ENCODE results near the gene HEATR1.

The HEATR1 gene

DNA sequence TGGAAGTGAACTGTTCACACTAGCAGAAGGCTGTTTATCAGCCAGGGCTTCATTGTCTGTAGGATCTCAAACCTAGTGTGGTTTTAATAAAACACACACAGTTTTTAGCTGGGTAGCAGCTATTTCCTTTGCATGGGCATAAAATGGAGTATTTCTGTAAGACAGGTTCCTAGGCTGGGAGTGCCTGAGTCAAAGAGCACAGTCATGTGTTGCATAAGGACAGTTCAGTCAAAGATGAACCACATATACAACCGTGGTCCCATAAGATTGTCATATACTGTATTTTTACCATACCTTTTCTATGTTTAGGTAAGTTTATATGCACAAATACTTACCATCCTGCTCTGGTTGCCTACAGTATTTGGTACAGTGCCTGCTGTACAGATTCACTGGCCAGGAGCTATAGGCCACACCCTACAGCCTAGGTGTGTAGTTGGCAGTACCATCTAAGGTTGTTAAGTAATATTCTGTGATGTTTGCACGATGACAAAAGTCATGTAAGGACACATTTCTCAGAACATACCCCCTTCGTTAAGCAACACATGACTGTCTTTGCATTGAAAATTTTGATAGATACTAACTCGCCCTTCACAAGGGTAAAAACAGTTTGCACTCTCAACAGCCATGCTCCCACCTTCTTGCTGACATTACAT lies 63.4 kb downstream of the HEATR1 start:
- DNase-seq: no peak

DNA sequence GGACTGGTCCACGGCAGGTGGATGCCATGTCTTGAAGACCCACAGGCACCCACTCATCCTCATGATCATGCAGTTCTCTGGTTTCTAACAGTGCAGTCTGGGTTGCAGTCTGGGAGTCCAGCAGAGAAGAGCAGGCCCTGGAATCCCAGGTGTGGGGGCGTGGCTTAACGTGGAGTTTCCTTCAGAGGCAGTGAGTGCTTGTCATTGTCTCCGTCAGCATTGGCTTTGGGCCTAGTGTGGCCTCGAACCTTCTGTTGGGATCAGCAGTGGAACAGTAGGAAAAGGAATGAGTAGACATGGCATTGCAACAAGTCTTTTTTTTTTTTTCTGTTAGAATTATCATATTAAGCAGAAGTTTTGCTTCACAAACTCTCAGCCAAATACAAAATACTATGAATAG lies 67.8 kb downstream of the HEATR1 start:
- DNase-seq: no peak

DNA sequence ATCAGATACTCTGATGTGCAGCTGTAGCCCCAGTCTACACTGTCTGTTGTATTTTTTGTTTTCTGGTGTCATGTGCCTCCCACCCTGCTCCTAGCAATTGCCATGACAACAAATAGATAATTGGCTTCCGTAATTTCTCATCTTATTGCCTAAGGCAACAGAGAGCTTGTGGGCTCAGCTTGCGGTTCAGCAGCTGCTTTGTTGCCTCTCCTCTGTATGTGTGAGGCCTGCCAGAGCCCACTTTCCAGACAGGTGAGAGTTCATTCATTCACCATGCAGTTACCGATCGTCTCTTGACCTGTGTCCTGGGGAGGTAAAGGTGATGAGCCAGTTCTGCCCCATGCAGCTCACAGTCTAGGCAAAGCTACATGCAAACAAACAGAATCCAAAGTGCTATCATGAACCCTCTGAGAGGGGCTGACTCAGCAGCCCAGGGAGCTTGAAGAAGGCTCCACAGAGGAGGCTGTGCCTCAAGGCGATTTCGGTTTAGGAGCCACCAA lies 68.6 kb downstream of the HEATR1 start:
- DNase-seq: no peak

DNA sequence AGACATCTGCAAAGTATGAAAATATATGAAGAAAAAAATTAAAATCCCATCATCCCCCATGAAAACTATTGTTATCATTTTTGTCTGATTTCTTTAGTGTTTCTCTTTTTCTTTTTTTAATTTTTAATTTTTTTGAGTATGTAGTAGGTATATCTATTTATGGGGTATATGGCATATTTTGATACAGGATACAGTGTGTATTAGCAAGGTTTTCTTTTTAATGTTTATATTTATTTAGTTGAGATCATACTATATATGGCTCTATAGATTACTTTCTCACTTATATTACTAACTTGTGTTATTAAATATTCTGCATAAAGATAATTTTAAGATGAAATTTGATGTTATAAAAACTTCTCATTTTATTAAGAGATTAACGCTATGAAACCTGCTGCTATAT lies 69.1 kb downstream of the HEATR1 start:
- DNase-seq: no peak

DNA sequence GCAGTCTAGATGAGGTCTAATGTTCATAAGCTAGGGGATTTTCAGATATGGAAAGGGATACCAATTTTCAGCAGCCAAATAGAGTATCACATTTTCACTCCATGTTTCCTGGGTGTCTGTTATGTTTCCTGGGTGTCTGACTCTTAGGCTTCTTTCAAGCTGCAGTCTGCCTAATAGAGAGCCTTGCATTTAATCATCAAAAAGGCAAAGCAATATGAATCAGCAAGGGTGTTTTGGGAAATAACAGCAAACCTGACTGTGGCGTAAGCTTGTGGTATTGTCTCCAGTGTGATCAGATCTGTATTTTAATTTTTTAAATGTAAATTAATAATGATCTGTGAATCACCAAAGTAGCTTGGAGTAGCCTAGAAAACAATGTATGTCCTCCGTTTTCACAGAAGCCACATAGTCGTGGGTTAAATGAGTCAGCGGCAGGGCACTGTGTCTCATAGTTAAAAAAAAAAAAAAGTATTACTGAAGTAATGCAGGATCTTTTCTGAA lies 70.1 kb downstream of the HEATR1 start:
- peak; percentile 62 for DNase-seq

DNA sequence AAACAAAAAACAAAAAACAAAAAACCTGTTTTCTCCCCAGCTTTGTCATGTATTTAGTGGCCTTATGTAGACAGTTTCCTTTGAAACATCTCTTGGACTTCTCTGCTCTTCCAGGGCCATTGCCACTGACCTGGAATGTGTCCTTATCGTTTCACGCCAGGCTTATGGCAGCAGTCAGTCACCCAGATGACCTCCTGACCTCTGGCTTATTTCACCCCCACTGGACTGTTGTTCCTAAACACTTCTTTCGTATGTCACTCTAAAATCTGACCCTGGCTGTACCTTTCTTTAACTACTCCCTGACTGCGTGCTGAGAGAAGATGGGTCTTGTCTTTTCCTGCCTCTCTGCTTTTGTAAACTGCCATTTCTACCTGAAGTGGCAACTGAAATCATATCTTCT lies 71.5 kb downstream of the HEATR1 start:
- DNase-seq: no peak

DNA sequence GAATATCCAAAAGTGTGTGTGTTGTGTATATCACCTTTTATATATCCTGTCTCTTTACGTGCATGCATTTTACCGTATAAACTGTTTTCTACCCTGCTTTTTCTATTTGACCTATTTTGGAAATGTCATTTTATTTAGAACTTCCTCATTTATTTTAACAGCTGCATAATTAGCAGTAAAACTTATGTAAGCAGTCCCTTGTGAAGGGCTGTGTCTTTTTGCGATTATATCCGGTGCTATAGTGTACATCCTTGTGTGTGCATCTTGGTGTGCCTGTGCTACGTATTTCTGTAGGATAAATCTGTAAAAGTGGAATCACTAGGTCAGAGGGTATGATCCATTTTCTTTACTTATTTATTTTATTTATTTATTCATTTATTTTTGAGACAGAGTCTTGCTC lies 73.4 kb downstream of the HEATR1 start:
- no peak for DNase-seq

DNA sequence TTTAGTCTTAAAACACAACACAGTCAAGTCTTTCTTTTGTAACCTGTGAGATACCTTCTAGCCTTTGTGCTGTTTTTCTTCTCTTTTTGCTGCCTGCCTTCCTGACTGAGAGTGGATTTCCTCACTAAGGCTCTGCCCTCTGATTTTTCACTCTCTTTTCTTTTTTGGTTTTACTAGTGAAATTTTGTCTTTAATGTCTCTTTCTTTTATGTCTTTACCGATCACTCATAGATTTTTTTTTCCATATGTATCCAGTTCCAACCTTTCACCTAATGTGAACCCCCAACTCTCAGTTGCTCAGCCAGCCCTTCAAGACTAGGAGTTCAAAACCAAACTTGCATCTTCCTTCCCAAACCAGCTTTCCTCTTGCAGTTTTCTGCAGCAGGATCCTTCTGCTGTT lies 74.0 kb downstream of the HEATR1 start:
- no peak for DNase-seq

DNA sequence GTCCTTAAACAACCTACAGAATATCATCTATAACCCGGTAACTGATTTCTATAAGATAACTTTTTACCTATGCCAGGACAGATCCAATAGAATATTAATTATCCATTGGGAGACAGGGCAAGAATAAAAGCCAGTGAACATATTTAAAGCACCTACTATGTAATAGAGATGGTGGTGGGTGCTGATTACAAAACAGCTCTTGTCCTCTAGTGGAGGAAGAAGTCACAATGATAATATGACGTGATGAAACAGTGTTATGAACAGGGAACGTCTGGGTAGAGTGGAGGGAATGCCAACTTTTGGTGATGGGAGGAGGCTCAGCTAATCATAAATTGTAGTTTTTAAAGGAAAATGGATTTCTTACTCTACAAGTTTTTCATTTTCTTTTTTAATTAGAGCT lies 78.2 kb downstream of the HEATR1 start:
- DNase-seq: no peak

DNA sequence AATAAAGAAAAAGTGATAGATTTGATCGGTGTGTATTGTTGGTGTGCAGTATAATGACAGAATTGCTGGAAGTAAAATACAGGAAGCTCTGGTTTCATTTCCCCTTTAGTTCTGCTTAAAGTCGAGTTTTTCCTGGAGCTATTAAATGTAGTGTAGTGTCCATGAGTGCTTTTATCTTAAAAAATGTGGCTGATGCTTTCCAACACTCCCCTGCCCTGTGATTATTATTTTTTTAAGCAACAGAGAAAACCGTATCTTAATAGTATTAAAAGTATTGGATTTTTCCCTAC lies 79.5 kb downstream of the HEATR1 start:
- no peak for DNase-seq

DNA sequence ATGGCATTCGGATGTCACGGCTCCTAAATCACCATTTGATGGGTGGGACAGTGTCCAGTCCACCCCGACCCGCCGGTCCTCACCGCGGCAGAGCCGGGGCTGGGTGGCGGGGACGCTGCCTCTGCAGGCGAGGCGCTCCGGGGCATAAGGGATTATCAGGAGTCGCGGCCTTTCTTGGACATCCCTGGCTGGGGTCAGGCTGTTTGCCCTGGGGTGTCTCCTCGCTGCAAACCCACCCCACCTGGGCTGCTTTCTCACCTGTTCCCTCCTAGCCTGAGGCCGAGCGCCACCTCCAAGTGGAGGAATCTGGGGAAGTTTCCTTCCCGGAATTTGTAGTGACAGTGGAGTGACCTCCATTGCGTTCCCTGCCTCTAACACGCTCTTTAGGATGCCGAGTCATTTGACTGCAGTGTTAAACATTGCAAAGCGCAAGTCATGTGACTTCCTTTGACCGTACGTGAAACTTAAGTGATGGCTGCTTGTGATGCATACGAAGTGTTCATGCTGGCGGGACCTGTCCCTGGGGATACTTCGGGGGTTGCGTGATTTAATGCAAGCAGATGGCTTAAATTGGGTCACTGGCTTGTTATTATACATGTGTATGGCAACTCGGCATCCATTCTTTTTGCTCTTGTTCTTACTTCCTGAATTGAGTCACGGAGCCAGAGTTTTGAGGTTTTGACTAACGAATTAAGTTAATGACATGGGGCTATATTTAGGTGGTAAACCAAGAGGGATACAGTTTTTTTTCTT lies 80.0 kb downstream of the HEATR1 start:
- peak; percentile 64 for DNase-seq

DNA sequence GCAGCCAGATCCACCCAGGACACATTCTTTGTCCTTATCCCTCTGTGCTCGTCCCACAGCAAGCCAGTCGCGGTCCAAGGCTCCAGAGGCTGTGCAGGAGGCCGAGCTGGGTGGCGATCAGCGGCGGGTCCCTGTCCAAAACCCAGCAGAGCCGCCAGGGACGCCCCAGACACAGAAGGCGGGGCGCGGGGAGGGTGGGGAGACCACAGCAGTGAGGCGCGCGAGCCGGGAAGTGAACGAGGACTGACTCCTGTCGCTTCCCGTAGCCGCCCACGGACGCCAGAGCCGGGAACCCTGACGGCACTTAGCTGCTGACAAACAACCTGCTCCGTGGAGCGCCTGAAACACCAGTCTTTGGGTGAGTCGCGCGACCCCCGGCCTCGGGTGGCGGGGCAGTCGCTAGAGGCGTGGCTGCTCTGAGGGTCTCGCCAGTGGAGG lies 80.6 kb downstream of the HEATR1 start, which contains the start of gene LGALS8:
LGALS8 (plus strand) TSS at position 279 of the 438 bp plus-strand sequence. CDS start 2,089 bp downstream, outside the sequence.
- DNase-seq: peak; percentile 91

DNA sequence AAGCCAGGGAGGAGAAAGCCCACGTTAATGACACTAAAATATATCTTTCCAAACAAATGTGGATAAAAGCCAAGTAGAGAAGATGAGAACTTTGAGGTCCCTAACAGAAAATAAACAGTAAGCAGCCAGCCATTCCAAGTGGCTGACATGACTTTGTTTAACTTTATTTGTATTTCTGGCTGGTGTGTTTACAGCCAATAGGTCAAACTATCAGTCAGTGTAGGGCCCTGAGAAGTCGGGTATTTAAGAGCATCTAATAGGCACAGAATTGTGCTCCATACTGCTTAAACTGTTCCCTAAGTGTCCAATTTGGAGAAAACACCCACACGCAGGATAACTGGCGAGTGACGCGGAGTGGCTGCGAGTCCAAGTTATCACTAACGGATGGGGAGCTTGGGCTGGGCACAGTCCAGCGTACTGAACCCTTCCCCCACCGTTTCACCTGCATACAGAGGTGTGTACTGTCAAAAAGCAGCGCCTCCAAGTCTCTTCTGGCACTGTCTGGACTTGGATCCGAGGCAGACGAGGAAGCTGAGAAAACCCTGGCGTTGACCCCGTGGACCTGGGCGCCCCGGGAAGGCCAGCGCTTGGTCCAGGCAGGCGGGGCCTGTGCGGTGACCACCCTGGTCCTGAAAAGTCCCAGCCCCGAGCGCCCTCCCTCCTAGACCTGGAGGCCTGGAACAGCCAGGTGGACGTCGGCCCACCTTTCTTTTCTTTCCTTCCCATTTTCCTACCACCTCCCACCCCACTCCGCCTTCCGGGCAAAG lies 81.2 kb downstream of the HEATR1 start:
- no peak for DNase-seq

DNA sequence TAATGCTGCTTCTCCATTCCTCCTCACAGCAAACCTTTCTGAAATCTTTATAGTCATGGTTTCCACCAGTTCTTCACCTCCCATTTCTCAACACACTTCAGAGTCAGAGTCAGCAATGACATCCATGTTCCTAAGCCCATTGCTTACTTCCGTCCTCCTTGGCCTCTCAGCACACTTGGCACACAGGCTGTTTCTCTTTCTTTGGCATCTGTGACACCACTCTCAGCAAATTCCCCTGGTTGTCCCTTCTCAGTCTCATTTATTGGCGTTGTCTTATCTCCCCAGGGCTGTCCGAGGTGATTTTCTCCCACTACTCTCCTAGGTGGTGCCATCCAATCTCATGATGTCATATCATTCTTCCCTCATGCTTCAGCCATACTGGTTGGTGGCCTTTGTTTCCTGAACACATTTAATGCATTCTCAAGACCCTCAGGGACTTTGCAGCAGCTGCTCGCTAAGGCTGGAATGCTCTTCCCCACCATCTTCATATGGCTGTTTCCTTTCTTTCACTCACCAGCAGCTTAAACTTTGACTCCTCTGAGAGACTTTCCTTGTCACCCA lies 83.8 kb downstream of the HEATR1 start:
- DNase-seq: no peak

DNA sequence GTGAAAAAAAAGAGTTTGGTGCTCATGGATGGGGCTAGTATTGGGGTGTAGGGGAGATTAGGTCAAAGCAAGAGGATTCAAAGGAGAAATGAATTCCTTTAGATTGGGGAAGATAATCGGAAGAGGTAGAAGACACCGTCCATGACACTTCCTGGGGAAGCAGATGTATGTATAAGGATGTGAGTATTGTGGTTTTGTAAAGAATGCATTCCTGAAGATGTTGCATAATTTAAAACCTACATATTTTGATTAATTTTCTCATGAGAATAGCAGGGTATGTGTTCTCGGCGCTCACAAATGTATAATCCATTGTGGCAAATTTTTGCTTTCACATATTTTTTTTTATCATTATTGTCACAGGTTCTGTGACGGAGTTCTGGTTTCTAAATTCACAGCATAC lies 86.0 kb downstream of the HEATR1 start:
- no peak for DNase-seq

DNA sequence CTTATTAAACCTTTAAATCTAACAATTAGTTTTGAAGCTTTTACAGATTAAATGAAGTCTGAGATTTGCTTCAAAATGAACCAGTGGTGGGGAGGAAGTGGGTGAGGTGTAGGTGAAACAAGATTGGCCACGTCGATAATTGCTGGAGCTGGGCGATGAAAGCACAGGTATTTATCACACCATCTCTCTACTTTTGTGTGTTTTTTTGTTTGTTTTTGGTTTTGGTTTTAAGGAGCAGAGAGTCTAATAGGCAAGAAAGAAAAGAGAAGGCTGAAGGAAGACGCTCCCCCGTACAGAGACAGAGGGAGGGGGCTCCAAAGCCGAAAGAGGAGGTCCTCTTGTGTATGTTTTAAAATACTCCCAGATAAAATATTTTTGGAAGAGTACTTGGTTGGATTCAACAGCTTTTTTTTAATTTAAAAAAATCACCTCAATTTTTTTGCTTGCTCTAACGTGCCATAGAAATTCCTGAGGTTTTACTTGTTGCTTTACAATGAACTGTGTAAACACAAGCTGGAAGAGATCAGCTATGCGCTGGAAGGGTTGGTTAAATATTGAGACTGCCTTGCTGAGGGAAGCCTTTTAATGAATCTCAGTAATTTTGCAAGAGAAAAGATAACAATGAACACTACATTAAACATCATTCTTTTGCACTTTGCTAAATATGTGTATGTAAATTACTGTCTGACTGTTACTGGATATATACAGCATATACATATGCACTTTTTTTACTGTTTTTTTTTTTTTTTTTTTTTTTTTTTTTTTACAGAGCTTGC lies 87.2 kb downstream of the HEATR1 start:
- DNase-seq: no peak

DNA sequence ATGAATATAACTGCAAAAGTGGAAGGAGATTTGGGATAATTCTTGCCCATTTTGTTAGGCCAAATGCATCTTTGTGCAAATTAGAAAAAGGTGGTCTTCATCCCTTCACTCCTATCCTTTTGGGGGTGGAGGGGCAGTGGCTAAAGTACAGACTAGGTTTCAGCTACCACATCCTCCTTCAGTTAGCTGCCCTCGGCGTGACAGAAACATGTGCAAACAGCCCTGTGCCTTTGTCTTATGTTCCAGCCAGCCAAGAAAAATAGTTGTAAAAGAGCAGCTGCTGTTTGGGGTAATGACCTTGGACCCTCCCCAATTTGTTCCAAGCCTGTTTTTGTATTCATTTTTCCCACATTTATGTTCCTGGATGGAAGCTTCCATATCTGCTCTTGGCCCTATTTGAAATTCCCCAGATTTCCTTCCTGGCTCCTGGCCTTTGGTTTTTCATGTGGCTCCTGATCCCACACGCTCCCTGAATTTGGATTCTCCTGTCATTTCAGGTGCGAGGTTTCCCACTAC lies 88.8 kb downstream of the HEATR1 start:
- DNase-seq: no peak

DNA sequence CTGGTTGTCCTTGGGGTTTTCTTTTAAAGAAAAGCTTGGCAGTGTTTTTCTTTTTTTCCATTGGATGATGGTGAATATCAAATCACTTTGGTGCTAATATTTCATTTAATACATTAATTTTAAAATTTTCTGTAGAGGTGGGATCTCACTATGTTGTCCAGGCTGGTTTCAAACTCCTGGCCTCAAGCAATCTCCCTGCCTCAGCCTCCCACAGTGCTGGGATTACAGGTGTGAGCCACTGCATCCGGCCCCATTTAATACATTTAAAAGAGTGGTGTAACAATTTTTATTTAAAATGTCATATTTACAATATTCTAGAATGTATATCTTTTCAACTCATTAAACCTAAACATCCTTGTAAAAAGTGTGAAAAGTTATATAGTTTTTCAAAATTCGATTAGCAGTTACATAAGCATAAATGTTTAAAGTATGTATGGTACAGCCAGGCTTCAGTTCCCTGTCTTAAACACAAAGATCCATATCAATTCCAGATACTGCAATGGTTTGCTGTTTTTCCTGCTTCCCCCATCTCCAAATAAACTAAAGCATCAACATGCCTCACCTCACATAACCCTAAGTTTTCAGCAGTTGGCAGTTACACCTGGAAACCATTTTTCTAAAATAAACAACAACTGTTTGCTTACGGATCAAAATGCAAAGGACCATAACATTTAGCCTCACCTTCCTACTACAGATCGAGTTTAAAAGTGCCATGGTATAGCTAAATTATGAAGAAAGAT lies 89.4 kb downstream of the HEATR1 start:
- no peak for DNase-seq

DNA sequence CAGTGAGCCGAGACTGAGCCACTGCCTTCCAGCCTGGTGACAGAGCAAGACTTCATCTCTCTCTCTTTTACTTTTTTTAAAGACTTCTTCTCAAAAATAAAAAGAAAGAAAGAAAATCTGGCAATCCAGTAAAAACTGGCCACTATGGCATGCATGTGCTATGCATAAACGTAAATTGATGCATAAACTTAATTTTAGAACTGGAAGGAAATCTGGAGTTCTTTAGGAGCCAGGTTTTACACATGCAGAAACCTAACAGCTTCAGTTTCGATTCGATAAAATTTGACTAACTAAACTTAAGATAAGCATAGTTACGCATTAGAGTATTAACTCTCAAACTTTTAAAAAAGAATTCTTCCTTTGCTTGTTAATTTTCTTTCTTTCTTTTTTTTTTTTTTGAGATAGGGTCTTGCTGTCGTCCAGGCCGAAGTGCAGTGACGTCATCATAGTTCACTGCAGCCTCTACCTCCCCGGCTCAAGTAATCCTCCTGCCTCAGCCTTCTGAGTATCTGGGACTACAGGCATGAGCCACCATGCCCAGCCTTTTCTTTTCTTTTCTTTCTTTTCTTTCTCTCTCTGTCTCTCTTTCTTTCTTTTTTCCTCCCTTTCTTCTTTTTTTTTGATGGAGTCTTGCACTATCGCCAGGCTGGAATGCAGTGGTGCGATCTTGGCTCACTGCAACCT lies 92.4 kb downstream of the HEATR1 start:
- DNase-seq: no peak

DNA sequence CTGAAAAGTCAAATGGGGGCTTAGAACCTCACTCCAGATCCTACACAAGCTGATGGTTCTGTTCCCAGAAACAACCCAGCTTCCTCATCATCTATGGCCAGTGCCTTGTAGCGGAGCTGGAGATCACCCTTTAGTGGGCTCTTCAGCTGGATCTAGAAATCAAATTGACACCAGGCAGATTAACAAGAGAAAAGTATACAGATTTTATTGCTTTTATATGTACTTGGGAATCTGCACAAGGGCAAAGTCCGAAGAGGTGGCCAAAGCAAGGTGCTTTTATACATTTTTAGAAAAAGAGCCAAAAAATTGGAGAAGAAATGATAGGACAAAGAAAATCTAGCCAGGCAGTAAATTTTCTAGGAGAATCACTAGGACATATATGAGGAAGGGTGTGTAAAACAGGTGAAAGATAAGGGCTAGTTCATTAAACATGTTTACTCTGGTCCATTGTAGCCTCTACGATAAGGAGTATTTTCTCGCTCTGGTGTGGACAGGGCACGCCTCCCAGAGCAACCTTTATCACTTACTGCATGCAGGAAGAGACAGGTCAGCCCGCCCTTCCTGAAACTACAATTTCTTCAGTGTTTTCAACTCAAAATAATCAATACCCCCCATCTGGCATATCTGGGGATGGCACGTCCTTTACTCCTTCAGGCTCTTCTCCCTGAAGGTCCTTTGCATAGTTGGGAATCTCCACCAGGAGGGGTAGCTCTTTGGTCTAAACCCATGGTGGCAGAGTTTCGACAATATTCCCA lies 94.5 kb downstream of the HEATR1 start:
- DNase-seq: no peak
